ENCODE measurements around the gene KIF26A.

The KIF26A gene

DNA sequence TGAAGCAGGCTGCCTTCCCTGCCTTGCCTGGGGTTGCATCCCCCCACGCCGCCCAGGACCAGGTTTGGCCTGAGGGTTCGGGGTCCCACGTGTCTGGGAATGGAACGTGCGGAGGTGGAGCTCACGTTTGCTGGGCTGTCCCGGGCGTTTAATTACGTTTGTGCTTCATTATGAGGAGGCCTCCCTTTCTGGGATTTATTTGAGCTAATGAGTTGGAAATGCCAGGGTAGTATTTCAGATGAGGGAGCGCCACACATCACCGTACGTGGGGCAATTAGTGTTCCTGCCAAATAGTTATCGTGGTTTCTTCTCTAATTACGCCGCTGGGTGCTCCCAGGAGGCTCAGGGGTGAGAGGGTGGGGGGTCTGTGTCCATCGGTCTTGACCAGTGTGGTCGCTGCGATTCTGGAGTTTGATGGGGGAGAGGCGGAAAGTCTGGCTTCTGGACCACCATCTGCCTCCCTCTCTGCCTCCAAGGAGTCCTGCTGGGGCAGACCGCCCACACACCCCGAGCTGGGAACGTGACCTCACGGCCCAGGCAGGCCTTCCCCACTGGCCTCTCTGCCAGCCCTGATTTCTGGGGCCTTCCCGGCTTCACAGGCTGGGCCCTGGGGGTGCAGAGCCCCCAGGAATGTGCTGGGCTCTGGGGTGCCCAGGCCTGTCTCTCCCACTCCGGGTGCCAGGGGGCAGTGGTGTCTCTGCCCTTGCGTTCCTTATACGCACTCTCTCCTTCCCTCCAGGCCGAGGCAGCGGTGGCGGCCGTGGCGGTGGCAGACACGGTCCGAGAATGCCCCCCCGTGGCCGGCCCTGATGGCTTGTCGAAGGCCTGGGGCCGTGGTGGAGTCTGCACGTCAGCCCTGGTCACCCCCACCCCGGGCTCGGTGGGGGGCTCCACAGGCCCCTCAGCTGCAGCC lies 18.9 kb downstream of the KIF26A start:
- DNase-seq (ENCODE audit: low read depth), result no peak

- DNase-seq (ENCODE audit: low read depth), result no peak
These were observed 20.7 kb downstream of the KIF26A start for GRCh38 chr14:104158827-104159798.

GRCh38 chr14:104159990-104160389 lies 21.6 kb downstream of the KIF26A start:
- DNase-seq (ENCODE audit: low read depth), result no peak

- no peak for DNase-seq (ENCODE audit: low read depth)
These were observed 23.4 kb downstream of the KIF26A start for GRCh38 chr14:104161602-104162367.

GRCh38 chr14:104162495-104162894 lies 24.1 kb downstream of the KIF26A start:
- no peak for DNase-seq (ENCODE audit: low read depth)

- no peak for DNase-seq (ENCODE audit: low read depth)
These were observed 25.2 kb downstream of the KIF26A start for GRCh38 chr14:104163541-104163940.

DNA sequence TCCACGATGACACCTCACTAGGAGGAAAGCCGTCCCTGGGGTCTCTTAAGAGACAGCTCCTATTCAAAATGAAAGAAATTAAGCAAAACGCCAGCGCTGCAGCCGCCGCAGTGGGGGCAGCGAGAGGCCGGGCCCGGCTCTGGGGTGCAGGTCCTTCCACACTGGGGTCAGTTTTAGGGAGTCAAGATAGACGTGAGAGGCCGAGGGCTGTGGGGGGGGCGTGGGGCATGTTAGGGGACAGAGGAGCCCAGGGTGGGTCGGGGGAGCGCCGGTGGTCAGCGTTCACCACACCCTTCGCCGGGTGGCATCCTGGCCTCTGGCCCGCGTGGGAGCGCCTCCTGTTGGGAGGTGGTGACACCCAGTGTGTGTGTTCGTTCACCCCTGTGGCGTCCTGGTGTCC lies 25.7 kb downstream of the KIF26A start:
- no peak for DNase-seq (ENCODE audit: low read depth)

GRCh38 chr14:104164512-104164911 lies 26.1 kb downstream of the KIF26A start:
- no peak for DNase-seq (ENCODE audit: low read depth)

DNA sequence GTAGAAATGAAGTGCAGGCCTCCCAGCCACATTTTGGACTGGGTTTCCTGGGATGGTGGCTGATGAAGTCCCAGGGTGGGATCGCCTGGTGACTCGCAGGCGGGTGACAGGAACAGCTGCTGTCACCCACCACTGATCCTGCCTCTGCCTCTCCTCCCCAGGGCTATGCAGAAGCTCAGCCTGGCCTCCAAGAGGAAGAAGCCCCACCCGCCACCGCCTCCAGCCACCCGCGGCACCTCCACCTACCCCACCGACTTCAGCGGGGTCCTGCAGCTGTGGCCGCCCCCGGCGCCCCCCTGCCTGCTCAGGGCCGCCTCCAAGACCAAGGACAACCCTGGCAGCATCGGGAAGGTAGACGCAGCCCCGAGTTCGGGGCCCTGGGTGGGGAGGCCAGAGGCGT lies 28.3 kb downstream of the KIF26A start:
- no peak for DNase-seq (ENCODE audit: low read depth)

DNA sequence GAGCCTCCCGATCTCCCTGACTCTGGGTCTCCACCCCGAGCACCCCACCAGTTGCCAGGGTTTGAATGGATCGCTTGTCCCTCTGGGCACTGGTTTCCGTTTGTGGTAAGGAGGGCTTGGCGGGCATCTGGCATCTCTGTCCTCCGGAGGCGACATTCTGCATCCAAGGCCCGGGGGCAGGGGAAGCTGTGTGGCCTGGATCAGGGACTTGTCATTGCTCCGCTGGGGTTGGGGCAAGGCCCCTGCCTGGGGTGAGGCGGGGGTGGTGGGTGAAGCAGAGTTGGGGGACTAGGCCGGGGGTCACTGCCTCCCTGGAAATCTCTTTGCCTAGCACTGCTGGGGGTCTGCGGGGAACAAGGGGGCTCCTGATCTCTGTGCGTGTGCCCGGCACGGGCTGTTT lies 30.2 kb downstream of the KIF26A start:
- DNase-seq (ENCODE audit: low read depth), result no peak

DNA sequence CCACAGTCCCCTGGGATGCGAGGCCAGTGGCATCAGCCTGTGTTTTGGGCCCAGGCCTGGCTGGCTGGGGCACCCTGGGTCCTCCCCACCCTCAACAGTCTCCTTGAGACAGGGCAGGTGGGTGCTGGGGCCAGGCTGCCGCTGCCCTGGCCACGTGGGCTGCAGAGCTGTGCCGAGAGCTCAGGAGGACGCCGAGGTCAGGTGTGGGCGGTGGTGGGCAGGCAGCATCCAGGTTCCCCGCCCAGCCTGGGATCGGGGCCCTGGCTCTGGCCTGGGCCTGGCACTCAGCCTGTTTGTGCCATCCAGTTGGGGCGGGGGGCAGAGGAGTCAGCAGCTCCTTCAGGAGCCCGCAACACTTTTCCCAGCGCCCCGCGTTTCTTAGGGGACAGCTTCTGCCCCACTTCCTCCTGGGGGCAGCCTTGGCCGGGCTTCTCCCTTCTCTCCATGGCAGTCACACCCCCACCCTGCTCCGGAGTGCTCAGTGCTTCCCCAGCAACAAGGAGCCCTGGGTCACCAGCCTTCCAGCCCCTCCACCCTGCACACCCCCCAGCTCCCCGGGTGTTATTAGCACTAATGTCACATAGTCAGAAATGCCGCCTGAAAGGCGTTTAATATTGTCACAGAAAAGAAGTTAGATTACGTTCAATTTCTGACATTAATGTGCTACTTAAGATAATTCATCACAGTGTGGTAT lies 30.8 kb downstream of the KIF26A start:
- no peak for DNase-seq (ENCODE audit: low read depth)

- DNase-seq (ENCODE audit: low read depth), result no peak
These were observed 31.5 kb downstream of the KIF26A start for GRCh38 chr14:104169699-104170479.

DNA sequence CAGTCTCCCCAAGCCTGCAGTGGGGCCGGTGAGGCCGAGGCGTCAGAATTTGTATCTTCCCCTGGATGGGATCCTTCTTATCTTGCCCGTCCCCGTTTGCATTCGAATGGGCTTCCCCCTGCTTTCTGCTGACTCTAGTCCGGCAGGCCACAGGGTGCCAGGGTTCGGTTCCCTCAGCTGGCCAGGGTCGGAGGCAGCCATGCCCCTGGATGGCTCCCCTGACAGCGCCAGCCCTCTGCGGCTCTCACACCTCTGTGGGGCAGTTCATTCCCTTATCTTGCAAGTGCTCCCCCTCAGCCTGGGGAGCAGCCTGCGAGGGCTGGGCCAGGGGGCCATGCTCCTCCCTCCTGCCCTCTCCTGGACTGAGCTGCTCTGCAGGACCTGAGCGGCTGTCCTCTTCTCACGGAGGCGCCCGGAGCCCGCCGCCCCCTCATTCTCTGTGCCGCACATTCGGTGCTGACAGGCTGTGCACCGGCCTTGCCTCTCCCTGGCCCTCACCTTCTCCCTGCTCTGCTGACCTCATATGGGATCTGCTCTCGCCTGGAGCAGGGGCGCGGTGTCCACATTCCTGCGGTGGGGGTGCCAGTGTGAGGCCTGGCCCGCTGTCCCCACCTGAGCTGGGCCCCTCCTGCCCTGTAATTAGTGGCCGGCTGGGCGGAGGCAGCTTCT lies 32.8 kb downstream of the KIF26A start:
- DNase-seq (ENCODE audit: low read depth), result no peak

DNA sequence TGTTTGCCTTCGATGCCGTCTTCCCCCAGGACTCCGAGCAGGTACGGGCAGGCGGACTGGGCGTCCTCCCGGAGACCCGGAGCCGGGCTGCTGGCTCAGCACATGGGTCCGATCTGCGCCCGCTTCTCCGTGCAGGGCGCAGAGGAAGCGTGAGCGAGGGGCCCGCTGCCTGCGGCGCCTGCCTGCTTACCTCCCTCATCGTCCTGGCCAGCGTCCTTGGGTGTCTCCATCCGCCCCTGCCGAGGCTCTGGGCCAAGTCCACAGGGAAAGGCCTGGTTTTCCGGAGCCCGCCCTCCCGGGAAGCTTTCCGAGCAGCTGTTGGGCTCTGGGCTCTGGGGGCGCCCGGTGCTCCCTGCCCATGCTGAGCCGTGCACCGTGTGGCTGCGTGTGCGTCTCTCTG lies 33.5 kb downstream of the KIF26A start:
- DNase-seq (ENCODE audit: low read depth), result no peak

GRCh38 chr14:104172349-104172748 lies 34.0 kb downstream of the KIF26A start:
- no peak for DNase-seq (ENCODE audit: low read depth)

DNA sequence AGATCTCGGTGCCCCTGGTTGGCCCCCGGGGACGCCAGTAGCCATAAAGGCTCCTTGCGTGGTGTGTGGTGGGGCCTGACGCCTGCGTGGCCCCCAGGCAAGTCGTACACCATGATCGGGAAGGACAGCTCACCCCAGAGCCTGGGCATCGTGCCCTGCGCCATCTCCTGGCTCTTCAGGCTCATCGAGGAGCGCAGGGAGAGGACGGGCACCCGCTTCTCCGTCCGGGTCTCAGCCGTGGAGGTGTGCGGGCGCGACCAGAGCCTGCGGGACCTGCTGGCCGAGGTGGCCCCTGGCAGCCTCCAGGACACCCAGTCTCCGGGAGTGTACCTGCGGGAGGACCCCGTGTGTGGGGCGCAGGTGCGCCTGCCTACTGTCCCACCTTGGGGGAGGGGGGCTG lies 34.5 kb downstream of the KIF26A start:
- DNase-seq (ENCODE audit: low read depth), result no peak

DNA sequence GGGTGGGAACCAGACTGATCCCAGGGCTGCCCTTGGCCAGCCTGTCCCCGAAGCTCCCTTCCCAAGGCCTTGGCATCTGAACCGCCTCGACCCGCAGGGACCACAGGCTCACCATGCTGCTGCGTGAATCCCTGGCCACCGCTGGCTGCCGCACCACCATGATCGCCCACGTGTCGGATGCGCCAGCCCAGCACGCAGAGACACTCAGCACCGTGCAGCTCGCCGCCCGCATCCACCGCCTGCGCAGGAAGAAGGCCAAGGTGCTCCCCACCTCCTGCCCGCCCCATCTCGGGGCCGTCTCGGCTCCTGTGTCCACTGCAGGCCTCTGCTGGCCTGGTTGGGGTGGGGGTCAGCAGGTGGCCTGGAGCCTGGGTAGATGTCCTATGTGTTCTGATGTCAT lies 35.7 kb downstream of the KIF26A start:
- DNase-seq (ENCODE audit: low read depth), result no peak

- DNase-seq (ENCODE audit: low read depth), result no peak
These were observed 36.7 kb downstream of the KIF26A start for GRCh38 chr14:104175041-104175440.

DNA sequence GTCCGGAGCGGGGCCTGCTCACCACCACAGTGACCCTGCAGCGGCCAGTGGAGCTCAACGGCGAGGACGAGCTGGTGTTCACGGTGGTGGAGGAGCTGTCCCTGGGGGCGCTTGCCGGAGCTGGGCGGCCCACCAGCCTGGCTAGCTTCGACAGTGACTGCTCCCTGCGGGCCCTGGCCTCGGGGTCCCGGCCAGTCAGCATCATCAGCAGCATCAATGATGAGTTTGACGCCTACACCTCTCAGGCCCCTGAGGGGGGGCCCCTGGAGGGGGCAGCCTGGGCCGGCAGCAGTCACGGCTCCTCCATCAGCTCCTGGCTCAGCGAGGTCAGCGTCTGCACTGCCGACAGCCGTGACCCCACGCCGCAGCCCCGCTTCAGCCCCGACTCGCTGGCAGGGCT lies 37.4 kb downstream of the KIF26A start:
- DNase-seq (ENCODE audit: low read depth), result no peak

- no peak for DNase-seq (ENCODE audit: low read depth)
These were observed 38.2 kb downstream of the KIF26A start for GRCh38 chr14:104176611-104177010.
